Endothelial cell of coronary artery (primary cell): ENCODE measurements around the gene SDE2. TPM values are rescaled to one million over a fixed set of nuclear protein-coding genes. Genes with fewer than 3 reads are reported as not detected.

Experiments used
- total RNA-seq: library from RNA; depleted of rRNA; stranded (reverse); fragments of >200 nt; gene quantifications from 2 replicates; pipeline ENCODE4 v1.2.3, GENCODE V29; 2014

SDE2 gene
- total RNA-seq = 20.6 and 23.8 TPM in 2 replicates

GRCh38 chr1:225999227-225999911 lies at the start of gene SDE2:
SDE2 (minus strand) TSS chr1:225999343; CDS start chr1:225999312, 31 bp downstream.

GRCh38 chr1:225941187-225941941 lies 57.8 kb downstream of the SDE2 start, which contains the start of gene LEFTY2:
LEFTY2 (minus strand) TSS chr1:225941220; CDS start chr1:225941140, 80 bp downstream.

Other genes starting within 250 kb of the SDE2 start
- 183 and 186 TPM in 2 replicates for gene SRP9, start 221.5 kb downstream of the SDE2 start, total RNA-seq
- gene EPHX1, start 189.2 kb downstream of the SDE2 start, total RNA-seq = 7.4 and 10.1 TPM in 2 replicates
- 10.0 and 24.7 TPM in 2 replicates for gene TMEM63A, start 117.0 kb downstream of the SDE2 start, total RNA-seq
- gene LEFTY1, start 110.2 kb downstream of the SDE2 start, total RNA-seq = not detected in 2 replicates
- 31.6 and 36.3 TPM in 2 replicates for gene PYCR2, start 75.1 kb downstream of the SDE2 start, total RNA-seq
- under 0.01 and 0.09 TPM in 2 replicates for gene LEFTY2, start 58.1 kb downstream of the SDE2 start, total RNA-seq
- 140 and 169 TPM in 2 replicates for gene H3-3A, start 63.4 kb upstream of the SDE2 start, total RNA-seq
- 39.8 and 46.8 TPM in 2 replicates for gene ACBD3, start 187.4 kb upstream of the SDE2 start, total RNA-seq
- not detected in 2 replicates for gene MIXL1, start 224.3 kb upstream of the SDE2 start, total RNA-seq